Measurements from ENCODE around the gene HIP1. TPM values are rescaled to one million over a fixed set of nuclear protein-coding genes. Genes with fewer than 3 reads are reported as not detected.
A peak's percentile ranks its signal among the peaks of the same experiment; 100 is the strongest.
"Not testable (repeated sequence)": the region's sequence is repeated elsewhere in the genome, so short reads cannot be mapped to it uniquely, and the experiment has no call there.

HIP1 gene
- total and polyA plus RNA-seq, 8 donors: 3.6 to 14.8 (median 5.2) TPM

DNA sequence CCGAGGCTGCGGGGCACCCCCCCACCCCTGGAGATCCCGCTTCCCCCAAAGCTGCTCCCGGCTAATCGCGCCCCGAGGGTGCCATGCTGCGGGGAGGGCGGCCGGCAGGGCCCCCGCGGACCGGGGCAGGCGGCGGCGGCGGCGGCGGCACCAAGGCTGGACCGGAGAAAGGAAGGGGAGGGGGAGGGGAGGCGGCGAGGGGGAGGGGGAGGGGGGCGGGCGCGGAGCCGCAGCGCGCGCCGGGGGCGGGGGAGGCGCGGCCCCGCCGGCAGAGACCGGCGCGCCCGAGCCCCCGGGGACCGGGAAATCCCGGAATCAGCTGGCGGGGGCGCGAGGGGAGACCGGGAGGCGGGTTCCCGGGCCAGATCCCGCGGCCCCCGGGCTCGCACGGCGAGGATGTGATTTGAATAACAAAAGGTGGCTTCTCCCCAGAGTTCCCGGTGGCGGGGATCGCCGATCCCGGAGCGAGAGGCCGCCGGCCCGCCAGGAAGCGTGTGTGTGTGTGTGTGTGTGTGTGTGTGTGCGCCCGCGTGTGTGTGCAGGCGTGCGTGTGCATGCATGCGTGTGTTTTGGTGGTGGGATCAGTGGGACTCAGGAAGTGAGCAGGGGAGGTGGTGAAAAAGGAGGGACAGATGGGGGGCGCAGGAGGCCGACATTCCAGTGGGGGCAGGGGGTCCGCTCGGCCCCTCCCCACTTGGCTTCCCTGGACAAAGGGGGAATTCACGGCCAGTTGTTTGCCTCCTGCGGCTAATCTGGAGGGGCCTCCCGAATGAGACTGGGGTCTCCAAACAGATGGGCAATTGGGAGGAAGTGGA is 99.5 kb downstream of the HIP1 start:
- peak; percentile 54 to 68 (median 62) for ATAC-seq
- Histone ChIP-seq H3K36me3 (no peaks in the 10 kb centered on the region), H3K27me3 (no peaks in the 10 kb centered on the region), H3K4me1 (no peaks in the 10 kb centered on the region), H3K27ac (peak overlapping the region in 1 of 4 donors; percentile 47), H3K9me3 (no peaks in the 10 kb centered on the region), H3K4me3 (peak overlapping the region; percentile 45 to 76 (median 52))
- no peak for FAIRE-seq
- no peak for TF ChIP-seq CTCF (IDR thresholded peaks at IDR 0.05)
- DNase-seq: peak; percentile 37 to 78 (median 50)
- 1% methylated on average over 40 to 68 of the region's 77 CpGs for WGBS, 2 donors
- intact Hi-C loops (cut with DNase I): no loop called here

- FAIRE-seq (no peak), DNase-seq (peak in 5 of 6 donors; percentile 30 to 82 (median 61)), ATAC-seq (peak; percentile 76 to 82 (median 78))
- H3K4me3 ChIP-seq: peak overlapping the region; percentile 45 to 76 (median 52)
- H3K27ac ChIP-seq: peak overlapping the region in 1 of 4 donors; percentile 47
- H3K27me3 ChIP-seq: no peaks in the 10 kb centered on the region
- WGBS, 2 donors: 0% methylated on average over 29 to 35 of the region's 35 CpGs
- no peaks in the 10 kb centered on the region for H3K4me1 ChIP-seq
- intact Hi-C loops (cut with DNase I): no loop called here
- H3K9me3 ChIP-seq: no peaks in the 10 kb centered on the region
- TF ChIP-seq CTCF (IDR thresholded peaks at IDR 0.05): no peak
- no peaks in the 10 kb centered on the region for H3K36me3 ChIP-seq
These were observed 100.1 kb downstream of the HIP1 start for GRCh38 chr7:75638594-75639070.

- no peaks in the 10 kb centered on the region for H3K36me3 ChIP-seq
- H3K4me1 ChIP-seq: no peaks in the 10 kb centered on the region
- intact Hi-C loops (cut with DNase I): no loop called here
- no peak for ATAC-seq
- no peaks in the 10 kb centered on the region for H3K9me3 ChIP-seq
- no peaks in the 10 kb centered on the region for H3K27me3 ChIP-seq
- WGBS, 2 donors: 55 to 58% methylated on average over 13 to 14 of the region's 14 CpGs
- no peak for TF ChIP-seq CTCF (IDR thresholded peaks at IDR 0.05)
- FAIRE-seq: no peak
- no peak for DNase-seq
- peak overlapping the region; percentile 45 to 76 (median 52) for H3K4me3 ChIP-seq
- H3K27ac ChIP-seq: peak overlapping the region in 1 of 4 donors; percentile 47
These were observed 100.7 kb downstream of the HIP1 start for GRCh38 chr7:75637854-75638593.

- ATAC-seq: no peak
- H3K27ac ChIP-seq: no peak overlapping the region
- FAIRE-seq: no peak
These were observed 103.7 kb downstream of the HIP1 start for GRCh38 chr7:75635036-75635435.

GRCh38 chr7:75632587-75632986 is 106.2 kb downstream of the HIP1 start:
- H3K4me3 ChIP-seq; H3K36me3 ChIP-seq; ATAC-seq; DNase-seq; H3K4me1 ChIP-seq; intact Hi-C loops (cut with DNase I); H3K27me3 ChIP-seq; H3K9me3 ChIP-seq; H3K27ac ChIP-seq; FAIRE-seq: not testable (repeated sequence)
- 87 to 97% methylated on average over 6 of the region's 6 CpGs for WGBS, 2 donors

More at GRCh38 chr7:75635036-75635435, 103.7 kb downstream of the HIP1 start:
- DNase-seq: no peak
- no peaks in the 10 kb centered on the region for H3K27me3 ChIP-seq
- intact Hi-C loops (cut with DNase I): no loop called here
- H3K9me3 ChIP-seq: no peaks in the 10 kb centered on the region
- H3K36me3 ChIP-seq: no peaks in the 10 kb centered on the region
- TF ChIP-seq CTCF (IDR thresholded peaks at IDR 0.05): no peak
- no peaks in the 10 kb centered on the region for H3K4me1 ChIP-seq
- H3K4me3 ChIP-seq: no peak overlapping the region
- WGBS, 2 donors: 84 to 87% methylated on average over 5 of the region's 5 CpGs

Data from pancreas (tissue), 10 donors.